PFSK-1 (cell line): ENCODE measurements around the gene FTH1.

Experiments used
- FOXP2 ChIP-seq: optimal IDR thresholded peaks from 2 replicates; pipeline ENCODE3; 2011; ENCODE audit warnings: borderline replicate concordance, control low read depth, inconsistent platforms; ENCODE audit not compliant: insufficient read depth; ENCODE audit errors: extremely low read length, extremely low read depth
- POLR2AphosphoS5 ChIP-seq: IDR thresholded peaks from 2 replicates; pipeline ENCODE4 v1.6.1; 2012; ENCODE audit warnings: low read depth, mild to moderate bottlenecking, control low read depth, low read length, moderate library complexity
- SIN3A ChIP-seq: IDR thresholded peaks from 2 replicates; pipeline ENCODE4 v1.6.1; 2012; ENCODE audit warnings: mild to moderate bottlenecking, low read length, moderate library complexity, borderline replicate concordance; ENCODE audit not compliant: insufficient read depth
- TAF1 ChIP-seq: IDR thresholded peaks from 2 replicates; pipeline ENCODE4 v1.6.1; 2012; ENCODE audit warnings: low read length, control low read depth, borderline replicate concordance; ENCODE audit not compliant: insufficient read depth
- TF ChIP-seq, protein P1 (sequence below), 2 experiments: IDR thresholded peaks; 2 replicates each; pipeline versions ENCODE4 v1.6.1 to v1.8.0; 2011 to 2012; ENCODE audit warnings: low read depth in 2 of 2, low read length in 2 of 2, control low read depth in 1 of 2, inconsistent platforms in 1 of 2, mild to moderate bottlenecking in 1 of 2, moderate library complexity in 1 of 2; ENCODE audit not compliant: insufficient read depth in 1 of 2

The FTH1 gene

DNA sequence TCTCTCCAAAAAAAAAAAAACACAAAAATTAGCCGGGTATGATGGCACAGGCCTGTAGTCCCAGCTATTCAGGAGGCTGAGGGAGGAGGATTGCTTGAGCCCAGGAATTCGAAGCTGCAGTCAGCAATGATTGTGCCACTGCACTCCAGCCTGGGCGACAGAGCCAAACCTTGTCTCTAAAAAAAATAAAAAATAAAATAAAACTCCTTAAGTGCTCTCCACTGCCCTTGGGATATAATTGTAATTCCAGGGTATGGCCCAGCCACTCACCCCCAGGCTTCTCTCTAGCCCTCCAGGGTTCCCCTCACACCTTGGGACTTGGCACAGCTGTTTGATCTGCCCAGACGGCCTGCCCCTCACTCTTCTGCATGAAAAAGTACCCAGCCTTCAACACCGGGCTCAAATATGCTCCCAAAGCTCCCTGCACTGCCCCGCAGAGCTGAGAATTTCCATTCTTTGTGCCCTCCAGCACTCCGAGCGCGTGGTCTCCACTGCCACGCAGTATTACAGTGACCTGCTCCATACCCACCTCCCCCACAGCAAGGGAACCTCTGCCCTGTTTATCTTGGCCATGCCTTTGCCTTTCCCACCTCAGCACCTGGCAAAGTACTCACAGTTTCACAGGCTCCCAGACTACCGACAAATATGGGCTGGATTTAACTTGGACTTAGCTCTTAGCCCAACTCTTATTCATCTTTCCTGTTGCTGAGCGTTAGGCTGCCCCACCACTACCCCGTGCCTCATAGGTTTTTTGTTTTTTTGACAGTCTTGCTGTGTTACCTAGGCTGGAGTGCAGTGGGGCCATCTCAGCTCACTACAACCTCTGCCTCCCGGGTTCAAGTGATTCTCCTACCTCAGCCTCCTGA lies 7.6 kb upstream of the FTH1 start:
- TF ChIP-seq SIN3A (no peak), TAF1 (no peak), FOXP2 (no peak), POLR2AphosphoS5 (no peak)
- TF ChIP-seq, protein P1, sequence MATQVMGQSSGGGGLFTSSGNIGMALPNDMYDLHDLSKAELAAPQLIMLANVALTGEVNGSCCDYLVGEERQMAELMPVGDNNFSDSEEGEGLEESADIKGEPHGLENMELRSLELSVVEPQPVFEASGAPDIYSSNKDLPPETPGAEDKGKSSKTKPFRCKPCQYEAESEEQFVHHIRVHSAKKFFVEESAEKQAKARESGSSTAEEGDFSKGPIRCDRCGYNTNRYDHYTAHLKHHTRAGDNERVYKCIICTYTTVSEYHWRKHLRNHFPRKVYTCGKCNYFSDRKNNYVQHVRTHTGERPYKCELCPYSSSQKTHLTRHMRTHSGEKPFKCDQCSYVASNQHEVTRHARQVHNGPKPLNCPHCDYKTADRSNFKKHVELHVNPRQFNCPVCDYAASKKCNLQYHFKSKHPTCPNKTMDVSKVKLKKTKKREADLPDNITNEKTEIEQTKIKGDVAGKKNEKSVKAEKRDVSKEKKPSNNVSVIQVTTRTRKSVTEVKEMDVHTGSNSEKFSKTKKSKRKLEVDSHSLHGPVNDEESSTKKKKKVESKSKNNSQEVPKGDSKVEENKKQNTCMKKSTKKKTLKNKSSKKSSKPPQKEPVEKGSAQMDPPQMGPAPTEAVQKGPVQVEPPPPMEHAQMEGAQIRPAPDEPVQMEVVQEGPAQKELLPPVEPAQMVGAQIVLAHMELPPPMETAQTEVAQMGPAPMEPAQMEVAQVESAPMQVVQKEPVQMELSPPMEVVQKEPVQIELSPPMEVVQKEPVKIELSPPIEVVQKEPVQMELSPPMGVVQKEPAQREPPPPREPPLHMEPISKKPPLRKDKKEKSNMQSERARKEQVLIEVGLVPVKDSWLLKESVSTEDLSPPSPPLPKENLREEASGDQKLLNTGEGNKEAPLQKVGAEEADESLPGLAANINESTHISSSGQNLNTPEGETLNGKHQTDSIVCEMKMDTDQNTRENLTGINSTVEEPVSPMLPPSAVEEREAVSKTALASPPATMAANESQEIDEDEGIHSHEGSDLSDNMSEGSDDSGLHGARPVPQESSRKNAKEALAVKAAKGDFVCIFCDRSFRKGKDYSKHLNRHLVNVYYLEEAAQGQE (IDR thresholded peaks at IDR 0.05; ENCODE audit: insufficient read depth in 1 of 2, low read depth in 2 of 2, low read length in 2 of 2), result no peak

DNA sequence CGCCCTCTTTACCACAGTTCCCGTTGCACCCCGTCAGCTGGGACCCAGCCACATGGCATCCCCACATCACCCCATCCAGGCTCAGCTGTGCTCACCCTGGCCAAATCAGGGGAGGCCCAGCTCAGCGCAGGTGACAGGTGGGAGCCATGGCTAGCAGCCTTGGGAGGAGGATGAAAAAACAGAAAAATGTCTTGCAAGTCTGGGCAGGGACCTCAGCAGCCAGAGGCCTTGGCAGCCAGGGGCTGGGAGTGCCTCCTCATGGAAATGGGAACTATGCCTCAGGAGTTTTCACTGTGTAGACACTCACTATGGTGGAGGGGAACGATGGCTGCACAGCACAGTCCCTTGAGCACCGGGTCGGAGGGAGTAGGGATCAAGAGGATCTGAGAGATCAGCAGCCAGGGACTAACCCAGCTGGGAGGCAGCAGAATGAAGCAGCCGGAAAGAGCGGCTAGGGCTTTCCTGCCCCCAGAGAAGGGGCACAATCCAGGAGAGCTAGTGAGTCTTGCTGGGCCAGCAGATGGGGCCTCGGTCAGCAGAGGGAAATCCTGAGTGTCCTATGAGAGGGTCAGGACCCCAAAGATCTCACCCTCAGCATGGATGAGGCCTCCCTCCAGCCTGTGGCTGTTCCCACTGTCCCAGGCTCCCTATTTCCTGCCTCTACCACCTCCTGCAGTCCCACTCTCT lies 6.2 kb upstream of the FTH1 start:
- TF ChIP-seq, protein P1 (IDR thresholded peaks at IDR 0.05; ENCODE audit: insufficient read depth in 1 of 2, low read depth in 2 of 2, low read length in 2 of 2), result no peak
- no peak for TF ChIP-seq FOXP2

DNA sequence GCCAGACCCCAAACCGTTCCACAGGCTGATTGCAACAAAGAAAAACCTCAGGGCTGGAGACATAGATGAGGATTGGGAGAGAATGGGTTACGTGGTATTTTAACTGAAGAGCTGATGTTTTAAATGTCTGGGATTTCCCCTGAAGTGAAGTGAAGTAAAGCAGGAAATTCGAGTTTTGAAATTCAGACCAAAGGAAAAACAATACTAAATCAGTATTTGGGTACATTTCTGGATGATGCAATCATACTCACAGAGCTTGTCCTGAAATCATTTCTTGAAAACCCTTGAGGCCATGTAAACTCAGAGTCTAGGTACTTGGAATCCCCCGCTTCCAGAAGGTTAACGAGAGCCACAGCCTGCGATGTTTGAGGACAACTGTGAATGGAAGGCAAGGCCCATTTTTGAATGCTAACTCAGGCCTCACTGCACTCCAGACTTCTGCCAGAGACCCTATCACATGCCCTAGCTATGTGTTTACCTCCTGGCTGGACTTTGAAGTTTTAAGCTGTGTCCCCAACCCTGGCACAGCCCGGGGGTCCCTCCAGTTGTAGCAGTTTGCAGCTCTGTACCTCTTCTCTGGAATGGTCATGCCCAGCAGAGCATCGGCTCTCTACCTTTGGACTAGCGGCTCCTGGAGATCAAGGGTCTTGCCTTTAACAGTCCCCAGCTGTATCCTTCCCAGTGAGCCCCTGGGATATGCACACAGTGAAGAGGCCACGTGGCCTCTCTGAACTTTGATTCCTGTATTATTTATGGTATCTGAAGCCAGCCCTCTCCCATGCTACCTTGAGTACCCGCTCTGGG lies 5.4 kb upstream of the FTH1 start:
- no peak for TF ChIP-seq FOXP2
- no peak for TF ChIP-seq TAF1
- TF ChIP-seq, protein P1 (IDR thresholded peaks at IDR 0.05; ENCODE audit: insufficient read depth in 1 of 2, low read depth in 2 of 2, low read length in 2 of 2), result no peak
- TF ChIP-seq POLR2AphosphoS5, result no peak
- TF ChIP-seq SIN3A, result no peak

DNA sequence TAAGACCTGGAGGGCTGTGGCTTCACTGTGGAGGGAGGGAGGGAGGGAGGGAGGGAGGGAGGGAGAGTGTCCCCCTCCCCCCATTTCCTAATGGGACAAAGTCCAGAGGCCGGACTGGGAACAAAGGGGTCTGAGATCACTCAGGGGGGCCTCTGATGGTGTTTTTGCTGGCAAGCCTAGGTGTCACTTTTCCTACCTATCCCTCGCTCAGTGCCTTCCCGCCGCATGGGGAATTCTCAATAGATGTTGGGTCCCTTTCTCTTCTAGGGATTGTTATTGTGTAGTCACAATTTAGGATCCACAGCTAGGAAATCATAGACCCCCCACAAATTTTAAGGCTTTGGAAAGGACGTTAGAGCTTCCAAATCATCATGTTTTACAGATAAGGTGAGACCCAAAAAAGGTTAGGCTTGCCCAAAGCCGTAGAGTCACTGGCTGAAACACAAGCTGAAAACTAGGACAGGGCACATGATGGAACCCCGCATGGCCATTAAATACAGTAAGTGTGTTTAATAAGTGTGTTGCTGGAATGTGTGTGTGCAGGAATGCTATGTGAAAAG lies 4.8 kb upstream of the FTH1 start:
- TF ChIP-seq FOXP2 (no peak), POLR2AphosphoS5 (no peak), TAF1 (no peak), SIN3A (no peak)
- TF ChIP-seq, protein P1 (IDR thresholded peaks at IDR 0.05; ENCODE audit: insufficient read depth in 1 of 2, low read depth in 2 of 2, low read length in 2 of 2), result no peak
